ENCODE data around the gene SPSB1. TPM values are rescaled to one million over a fixed set of nuclear protein-coding genes. Genes with fewer than 3 reads are reported as not detected.
"Not testable (repeated sequence)": the region's sequence is repeated elsewhere in the genome, so short reads cannot be mapped to it uniquely, and the experiment has no call there.

SPSB1 gene
- polyA plus RNA-seq, 3 donors: 15.8 to 153 (median 39.6) TPM

DNA sequence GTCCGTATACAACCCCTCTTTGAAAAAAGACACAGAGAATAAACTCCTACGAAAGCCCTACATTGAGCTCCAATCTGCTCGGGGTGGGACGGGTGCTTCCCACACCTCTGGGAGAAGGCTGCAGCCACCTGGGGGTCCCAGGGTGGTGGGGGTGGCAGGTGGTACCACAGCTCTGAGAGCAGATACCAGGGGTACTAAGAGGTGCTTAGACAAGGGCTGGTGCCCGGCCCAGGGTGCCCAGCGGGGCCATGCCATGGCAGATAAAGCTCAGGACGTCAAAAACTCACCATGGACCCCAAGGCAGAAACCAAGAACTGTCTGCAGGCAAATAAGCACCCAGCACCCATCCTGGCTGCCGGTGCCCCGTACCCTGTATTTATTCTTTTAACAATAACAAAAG lies 75.1 kb downstream of the SPSB1 start:
- H3K27ac ChIP-seq (ENCODE audit: low read depth, low read length): no peak overlapping the region
- WGBS, 3 donors: 80 to 94% (median 81%) methylated on average over 9 of the region's 9 CpGs

DNA sequence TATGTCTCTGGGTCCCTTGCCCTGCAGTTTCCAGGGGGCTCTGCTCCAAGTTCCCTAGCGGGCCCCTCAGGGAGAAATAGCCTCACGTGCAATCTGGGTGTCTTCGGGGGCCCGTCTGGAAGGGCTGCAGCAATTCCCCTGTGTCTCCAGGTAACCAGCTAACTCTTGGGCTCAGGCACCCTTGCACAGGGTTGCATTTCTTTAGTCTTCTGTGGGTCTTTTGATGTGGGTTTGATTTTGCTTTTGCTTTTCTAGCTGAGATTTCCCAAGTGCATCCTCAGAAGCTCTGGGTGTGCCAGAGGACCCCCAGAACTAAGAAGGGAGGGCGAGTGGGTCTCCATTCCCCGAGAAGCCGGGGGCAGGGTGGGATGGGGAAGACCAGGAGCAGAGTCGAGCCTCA lies 75.7 kb downstream of the SPSB1 start:
- H3K27ac ChIP-seq (ENCODE audit: low read depth, low read length): no peak overlapping the region
- WGBS, 3 donors: 69 to 86% (median 76%) methylated on average over 8 of the region's 8 CpGs

DNA sequence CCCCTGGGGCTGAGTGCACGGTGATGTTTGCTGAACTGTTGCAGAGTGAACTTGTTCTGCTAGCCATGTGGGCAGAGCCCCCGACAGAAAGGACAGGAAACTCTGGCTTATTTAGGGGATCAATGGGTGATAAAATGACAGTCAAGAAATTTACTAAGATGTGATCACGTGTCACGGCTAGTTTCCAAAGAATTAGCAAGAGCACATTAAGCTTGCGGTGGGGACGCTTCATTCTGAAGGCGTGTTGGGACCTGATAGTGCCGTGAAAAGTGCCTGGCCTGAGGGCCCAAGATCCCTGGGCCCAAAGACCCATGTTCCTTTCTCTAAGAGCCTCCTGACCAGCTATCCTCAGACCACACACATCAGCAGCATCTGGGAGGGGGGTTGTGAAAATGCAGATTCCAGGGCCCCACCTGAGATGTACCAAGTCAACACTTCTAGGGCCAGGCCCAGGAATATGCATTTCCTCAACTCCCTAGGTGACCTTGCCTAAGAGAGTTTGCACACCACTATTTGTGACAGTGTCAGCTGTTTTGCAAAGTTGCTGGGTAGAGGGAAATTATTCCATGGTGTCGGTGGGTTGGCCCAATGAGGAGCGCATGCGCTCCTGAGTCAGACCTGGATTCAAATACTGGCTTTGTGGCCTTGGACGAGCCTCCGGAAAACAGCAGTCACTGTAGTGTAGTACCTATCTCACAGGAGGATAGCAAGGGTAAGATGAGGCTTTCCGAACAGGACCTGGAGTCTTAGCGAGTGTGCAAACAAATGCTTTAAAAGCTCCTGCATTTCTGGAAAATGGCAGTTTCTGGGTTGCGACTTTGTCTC lies 77.5 kb downstream of the SPSB1 start:
- WGBS, 3 donors: 89 to 93% (median 92%) methylated on average over 16 of the region's 16 CpGs
- H3K27ac ChIP-seq (ENCODE audit: low read depth, low read length): no peak overlapping the region

DNA sequence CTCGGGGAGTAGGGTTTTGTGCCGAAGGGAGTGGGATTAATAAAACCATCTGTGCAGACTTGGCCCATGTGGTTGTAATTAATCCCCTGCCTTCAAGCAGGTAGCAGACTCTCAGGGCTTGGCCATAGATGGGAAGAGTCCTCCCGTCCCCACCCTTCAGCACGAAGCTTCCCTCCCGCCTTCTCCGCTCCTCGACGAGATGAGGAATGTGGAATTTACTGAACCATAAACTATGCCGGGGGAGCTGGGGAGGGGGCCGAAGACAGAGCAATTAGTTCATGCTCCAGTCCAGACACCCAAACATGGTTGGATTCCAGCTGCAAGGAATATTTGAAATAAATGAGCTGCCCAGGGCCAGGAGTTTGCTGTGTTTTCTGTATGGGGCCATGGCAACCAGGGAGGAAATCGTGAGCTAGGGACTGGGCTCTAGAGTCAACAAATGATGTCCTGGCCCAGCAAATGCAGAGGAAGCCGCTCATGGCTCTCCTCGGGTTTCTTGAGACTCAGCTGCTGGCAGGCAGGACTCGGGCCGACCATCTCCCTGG lies 78.8 kb downstream of the SPSB1 start:
- WGBS, 3 donors: 44 to 63% (median 44%) methylated on average over 15 of the region's 15 CpGs
- H3K27ac ChIP-seq (ENCODE audit: low read depth, low read length): no peak overlapping the region

DNA sequence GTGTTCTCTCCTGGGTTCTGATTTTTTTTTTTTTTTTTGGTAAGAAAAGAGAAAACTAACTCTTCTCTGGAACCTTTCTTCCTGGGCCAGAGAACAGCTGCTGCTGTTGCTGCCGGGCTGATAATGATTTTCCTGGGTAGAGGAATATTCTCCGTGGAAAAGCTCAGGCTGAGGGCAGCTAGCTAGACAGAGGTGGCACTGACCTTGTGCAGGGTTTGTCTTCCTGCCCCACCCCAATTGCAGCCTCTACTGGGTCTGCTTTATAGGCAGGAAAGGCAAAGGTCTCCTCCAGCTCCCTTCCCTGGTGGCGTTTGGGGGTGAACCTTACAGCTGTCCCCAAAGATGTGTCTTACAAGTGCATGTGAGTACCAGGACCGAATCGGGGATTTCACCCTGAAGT lies 79.3 kb downstream of the SPSB1 start:
- H3K27ac ChIP-seq (ENCODE audit: low read depth, low read length): no peak overlapping the region
- 46 to 54% (median 46%) methylated on average over 5 of the region's 5 CpGs for WGBS, 3 donors

DNA sequence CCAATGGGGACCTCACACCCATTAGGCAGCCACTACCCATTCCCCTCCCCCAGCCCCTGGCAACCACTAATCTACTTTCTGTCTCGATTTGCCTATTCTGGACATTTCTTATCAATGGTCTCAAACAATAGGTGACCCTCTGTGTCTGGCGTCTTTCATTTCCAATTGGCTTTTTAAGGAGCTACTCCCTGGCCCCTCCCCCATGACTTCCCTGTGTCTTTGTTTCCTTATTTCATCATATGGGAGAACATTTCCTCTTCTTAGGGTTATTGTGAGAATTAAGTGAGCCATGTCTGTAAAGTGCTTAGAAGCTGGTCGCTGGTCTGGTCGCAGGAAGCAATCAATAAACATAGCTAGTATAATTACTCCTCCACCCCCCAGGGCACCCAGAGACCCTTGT lies 80.9 kb downstream of the SPSB1 start:
- H3K27ac ChIP-seq (ENCODE audit: low read depth, low read length): no peak overlapping the region

DNA sequence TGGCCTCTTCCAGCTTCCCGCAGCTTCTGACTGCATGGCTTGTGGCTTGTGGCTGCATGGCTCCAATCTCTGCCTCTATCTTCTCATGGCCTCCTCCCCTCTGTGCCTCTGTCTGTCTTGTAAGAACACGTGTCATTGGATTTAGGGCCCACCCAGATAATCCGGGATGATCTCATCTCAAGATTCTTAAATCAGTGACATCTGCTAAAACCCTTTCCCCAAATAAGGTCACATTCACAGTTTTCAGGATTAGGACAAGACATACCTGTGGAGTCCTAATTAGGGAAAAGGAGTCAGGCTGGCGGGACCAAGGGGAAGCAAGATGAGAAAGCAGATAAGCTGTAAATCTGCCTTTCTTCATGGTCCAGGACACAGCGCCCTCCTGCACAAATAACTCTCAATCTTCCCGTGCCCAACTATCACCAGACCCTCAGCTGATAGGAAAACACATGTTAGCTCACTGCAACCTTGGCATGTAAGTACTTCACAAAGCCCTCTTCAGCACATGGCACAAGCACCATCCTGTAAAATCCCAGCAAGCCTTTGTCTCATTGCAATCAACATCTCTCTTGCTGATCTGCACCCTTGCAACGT lies 82.2 kb downstream of the SPSB1 start:
- no peak overlapping the region for H3K27ac ChIP-seq (ENCODE audit: low read depth, low read length)
- WGBS, 3 donors: 85 to 89% (median 89%) methylated on average over 7 of the region's 7 CpGs

More for the DNA sequence above, 80.9 kb downstream of the SPSB1 start:
- WGBS, 3 donors: 57 to 75% (median 70%) methylated on average over 4 of the region's 4 CpGs

DNA sequence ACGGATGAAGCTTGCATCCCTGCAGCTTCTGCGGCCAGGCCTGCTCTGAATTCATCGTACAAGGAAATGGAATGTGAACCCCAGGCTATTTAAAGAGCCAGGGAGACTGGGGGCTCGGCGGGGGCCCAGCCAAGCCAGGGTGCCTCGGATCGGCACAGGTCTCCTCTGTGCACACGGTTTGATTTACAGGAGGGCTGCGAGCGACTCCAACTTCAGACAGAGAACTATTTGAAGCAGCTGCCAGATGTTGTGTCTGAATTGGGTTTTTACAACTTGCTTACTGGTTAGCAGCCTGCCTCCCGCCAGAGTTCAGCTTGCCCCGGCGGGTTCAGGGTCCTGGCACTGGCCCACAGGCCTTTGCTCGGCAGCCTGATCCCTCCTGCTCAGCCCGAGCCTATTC lies 83.2 kb downstream of the SPSB1 start:
- 59 to 72% (median 64%) methylated on average over 15 of the region's 15 CpGs for WGBS, 3 donors
- no peak overlapping the region for H3K27ac ChIP-seq (ENCODE audit: low read depth, low read length)

DNA sequence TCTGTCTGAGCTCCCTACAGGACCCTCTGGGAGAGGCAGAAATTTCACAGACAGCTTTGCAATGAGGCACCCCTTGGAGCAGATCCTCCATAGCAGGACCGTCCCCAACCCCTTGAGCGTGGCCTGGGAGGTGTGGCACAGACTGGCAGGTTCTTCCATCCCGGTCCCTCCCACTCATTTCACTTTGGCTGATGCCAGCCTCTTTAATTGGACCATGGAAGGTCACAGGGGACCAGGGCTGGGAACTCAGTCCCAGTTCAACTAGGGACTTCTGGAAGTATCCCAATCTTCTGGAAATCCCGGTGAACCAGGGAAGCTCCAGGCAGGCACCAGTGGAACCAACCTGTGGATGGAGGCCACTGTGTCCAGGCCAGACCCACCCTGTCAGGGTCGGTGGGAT lies 83.7 kb downstream of the SPSB1 start:
- 53 to 81% (median 64%) methylated on average over 5 of the region's 5 CpGs for WGBS, 3 donors
- H3K27ac ChIP-seq (ENCODE audit: low read depth, low read length): peak overlapping the region; percentile 34

DNA sequence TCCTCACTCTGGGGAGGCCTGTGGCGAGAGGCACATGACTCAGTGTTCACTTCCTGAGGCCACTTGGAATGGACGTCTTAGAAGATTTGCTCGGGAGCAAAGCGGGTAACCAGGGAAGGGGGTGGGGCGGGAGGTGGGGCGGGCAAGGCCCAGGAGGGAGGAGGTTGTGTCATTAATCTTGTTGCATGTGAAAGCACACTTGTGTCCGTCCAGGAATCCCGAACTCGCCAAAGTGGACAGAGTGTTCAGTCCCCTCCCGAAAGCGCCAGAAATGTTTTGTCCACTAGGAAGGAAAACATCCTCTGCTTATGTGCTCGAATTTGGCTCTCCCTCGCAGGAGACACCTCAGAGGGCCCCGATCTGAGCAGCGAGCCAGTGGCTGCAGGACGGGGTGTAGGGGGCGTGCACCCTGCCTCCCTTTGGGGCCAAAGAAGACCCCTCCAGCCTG lies 84.2 kb downstream of the SPSB1 start:
- 32 to 51% (median 46%) methylated on average over 17 of the region's 17 CpGs for WGBS, 3 donors
- no peak overlapping the region for H3K27ac ChIP-seq (ENCODE audit: low read depth, low read length)

DNA sequence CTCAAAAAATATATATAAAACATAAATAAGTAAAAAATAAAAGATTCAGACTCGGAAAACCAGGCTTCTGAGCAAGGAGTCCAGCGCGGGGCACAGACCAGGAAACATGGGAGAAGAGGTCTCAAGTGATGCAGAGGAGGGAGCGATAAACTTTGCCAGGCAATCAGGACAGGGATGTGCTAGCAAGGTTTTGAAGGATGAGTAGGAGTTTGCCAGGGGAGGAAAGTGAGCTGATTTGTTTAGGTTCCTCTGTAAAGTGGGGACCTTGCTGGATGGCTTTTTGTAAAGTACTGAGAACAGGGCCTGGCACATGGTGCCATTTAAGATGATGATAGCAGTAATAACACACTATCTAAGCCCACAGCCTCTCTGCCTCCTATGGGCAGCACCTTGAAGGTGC lies 86.1 kb downstream of the SPSB1 start:
- H3K27ac ChIP-seq (ENCODE audit: low read depth, low read length): no peak overlapping the region
- WGBS, 3 donors: 98 to 99% (median 98%) methylated on average over 4 of the region's 4 CpGs

DNA sequence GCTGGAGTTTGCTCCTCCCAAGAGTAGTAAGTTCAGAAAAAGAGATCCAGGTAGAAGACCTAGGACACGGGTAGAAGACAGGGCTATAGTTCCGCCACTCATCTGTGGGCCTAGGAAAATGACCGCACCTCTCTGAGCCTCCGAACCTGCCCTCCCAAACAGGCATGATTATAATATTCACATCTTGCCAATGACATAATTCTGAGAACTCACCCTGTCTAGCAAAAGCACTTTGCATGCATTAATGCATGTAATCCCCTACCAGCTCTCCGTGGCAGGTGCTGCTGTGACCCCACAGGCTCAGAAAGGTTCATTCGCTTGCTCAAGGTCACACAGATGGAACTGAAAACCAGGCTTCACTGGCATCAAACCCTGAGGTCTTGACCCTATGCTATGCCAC lies 88.0 kb downstream of the SPSB1 start:
- H3K27ac ChIP-seq (ENCODE audit: low read depth, low read length): no peak overlapping the region

DNA sequence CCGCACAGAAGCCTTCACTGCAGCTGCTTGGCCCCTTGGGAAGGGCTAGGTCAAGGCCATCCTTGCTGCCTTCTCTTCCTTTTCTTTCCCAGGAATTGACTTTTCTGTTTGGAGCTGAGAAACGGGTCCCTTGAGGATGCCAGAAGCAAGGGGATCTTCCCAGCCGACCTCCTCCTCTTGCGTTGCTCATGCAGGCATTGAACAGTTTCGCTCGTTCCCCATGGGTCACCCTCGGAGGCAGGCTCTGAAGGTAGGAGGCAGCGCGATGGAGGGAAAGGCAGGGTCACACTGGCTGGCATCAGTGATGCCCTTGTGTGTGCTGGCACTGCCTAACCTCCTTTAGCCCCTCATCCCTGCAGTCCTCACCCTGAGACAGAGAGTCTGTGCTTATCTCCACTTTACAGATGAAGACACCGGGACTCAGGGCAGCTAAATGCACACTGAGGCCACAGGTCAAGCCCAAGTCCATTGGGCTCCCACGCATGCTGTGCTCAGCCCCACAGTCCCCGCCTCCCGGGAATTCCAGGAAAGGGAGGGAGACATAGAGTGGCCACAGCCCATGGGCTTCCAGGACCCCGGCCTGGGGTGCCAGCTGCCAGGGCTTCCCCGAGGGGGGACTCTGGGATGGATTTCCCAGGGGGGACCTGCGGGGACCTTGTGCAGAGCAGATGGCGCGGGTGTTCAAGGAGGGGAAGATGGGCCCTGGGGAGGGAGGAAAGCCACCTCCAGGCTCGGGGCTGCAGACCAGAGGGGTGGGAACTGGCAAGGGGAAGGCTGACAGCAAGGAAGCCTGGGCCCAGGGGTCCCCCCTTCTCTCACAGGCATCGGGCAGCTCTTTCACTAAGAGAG lies 90.2 kb downstream of the SPSB1 start:
- 69 to 81% (median 76%) methylated on average over 18 to 20 of the region's 20 CpGs for WGBS, 3 donors
- H3K27ac ChIP-seq (ENCODE audit: low read depth, low read length): no peak overlapping the region

More for the DNA sequence above, 88.0 kb downstream of the SPSB1 start:
- WGBS, 3 donors: 83 to 96% (median 95%) methylated on average over 6 of the region's 6 CpGs

DNA sequence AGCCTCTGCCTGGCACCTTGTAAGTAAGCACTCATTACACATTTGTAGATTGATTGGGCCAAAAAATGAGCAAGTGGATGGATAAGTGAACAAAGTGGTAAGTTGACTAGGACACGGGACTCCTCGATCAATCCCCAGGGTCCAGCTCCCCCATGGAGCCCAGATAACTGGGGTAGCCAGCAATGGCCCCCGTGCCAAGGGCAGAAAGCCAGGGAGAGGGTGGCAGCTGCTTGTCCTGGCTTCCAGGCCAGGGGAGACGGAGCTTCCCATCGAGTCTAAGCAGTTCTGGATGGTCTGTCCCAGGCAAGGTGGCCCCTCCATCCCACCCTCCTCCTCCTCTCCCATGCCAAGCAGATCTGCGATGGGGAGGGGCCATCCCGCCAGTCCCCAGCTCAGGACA lies 91.4 kb downstream of the SPSB1 start:
- WGBS, 3 donors: 85 to 91% (median 88%) methylated on average over 5 to 7 of the region's 7 CpGs
- H3K27ac ChIP-seq (ENCODE audit: low read depth, low read length): no peak overlapping the region

DNA sequence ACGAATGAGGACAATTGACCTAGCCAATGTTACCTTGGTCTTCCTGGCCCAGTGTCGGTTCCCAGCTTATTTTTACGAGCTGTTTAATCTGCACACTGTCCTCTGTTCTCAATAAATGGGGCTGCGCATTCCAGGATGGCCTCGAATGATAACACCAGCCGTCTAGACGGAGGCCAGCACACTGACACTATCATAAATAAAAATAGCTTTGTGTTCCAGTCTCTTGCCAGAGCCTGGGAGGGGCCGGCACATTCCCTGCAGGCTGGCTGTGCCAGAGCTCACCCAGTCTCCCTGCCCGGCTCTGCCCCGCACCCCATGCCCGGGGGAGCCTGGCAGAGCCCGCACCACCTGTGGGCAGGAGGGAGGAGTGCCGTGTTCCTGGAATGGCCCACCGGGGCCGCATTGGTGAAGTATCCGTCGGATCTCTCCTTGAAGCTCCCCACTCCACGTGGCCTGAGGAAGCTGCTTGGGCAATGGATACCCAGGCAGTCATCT lies 92.1 kb downstream of the SPSB1 start:
- no peak overlapping the region for H3K27ac ChIP-seq (ENCODE audit: low read depth, low read length)

DNA sequence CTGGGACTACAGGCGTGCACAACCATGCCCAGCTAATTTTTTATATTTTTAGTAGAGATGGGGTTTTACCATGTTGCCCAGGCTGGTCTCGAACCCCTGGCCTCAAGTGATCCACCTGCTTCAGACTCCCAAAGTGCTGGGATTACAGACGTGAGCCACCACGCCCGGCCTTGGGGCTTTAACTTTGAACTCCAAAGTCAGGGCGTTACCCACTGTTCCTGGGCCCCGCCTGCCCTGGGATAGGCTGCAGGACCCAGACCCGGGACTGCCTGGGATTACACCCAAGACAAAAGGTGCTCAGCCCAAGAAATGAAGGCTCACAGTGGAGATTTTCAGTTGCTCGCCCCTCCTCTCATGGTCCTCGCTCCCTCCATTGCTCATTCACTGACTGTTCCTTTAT lies 92.7 kb downstream of the SPSB1 start:
- 89 to 93% (median 91%) methylated on average over 10 of the region's 10 CpGs for WGBS, 3 donors
- H3K27ac ChIP-seq (ENCODE audit: low read depth, low read length): not testable (repeated sequence)

More for the DNA sequence above, 92.1 kb downstream of the SPSB1 start:
- WGBS, 3 donors: 63 to 74% (median 70%) methylated on average over 18 of the region's 18 CpGs

DNA sequence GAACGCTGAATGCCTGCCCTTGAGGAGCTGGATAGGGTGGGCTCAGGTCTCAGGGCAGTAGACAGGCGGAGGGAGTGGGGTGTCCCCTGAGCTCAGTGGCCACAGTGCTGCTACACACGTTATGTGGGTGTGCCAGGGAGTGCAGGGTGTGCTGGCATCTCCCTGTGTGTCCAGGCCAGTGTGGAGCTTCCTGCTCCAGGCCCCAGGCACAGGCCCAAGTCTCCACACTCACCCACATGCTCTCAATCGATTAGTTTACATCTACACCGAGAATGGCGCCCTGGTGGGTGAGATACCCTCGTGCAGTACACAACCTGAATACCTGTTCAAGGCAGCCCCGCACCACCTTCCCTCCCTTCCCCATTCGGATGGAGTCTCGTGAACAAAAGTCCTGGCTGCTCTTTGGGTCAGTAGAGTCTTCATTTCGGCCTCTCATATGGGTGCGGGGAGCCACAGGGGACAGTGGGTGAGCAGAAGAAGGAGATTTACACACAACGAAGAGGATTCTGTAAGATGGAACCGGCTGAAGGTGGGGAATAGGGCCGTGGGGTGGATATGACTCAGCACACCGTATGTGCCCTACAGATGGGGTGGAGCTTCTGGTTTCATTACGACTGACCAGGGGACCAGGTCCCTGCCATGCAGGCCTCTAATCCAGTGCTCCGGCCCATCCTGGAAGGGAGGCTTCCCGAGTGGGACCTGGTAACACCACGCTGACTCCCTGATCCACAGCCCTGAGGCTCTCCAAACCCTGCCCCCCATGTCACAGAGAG lies 93.3 kb downstream of the SPSB1 start:
- no peak overlapping the region for H3K27ac ChIP-seq (ENCODE audit: low read depth, low read length)
- 79 to 85% (median 81%) methylated on average over 20 of the region's 20 CpGs for WGBS, 3 donors

Measured in adipose tissue (tissue), 3 donors.